SHP77 treated with DMSO at 0.1 percent for 48 hours (cell line): ENCODE data around the gene CHRNA3.

Experiments used
- DNase-seq: peaks from one replicate; lab custom pipeline; 2025; lab: John Stamatoyannopoulos, UW

The CHRNA3 gene

GRCh38 chr15:78620527-78621421 lies at the start of gene CHRNA3:
TSS of gene CHRNA3 (minus strand) at chr15:78620996. CDS start at chr15:78620794, 202 bp downstream.
- DNase-seq = no peak

- DNase-seq = no peak
Observed at GRCh38 chr15:78668987-78669386, 48.2 kb upstream of the CHRNA3 start.

- DNase-seq = no peak
Observed at GRCh38 chr15:78667578-78668236, 46.9 kb upstream of the CHRNA3 start.

GRCh38 chr15:78666010-78666409 lies 45.2 kb upstream of the CHRNA3 start:
- DNase-seq = no peak

- no peak for DNase-seq
Observed at GRCh38 chr15:78663703-78664102, 42.9 kb upstream of the CHRNA3 start.

- no peak for DNase-seq
Observed at GRCh38 chr15:78662028-78662427, 41.2 kb upstream of the CHRNA3 start.

- no peak for DNase-seq
Observed at GRCh38 chr15:78661001-78661400, 40.2 kb upstream of the CHRNA3 start.

- no peak for DNase-seq
Observed at GRCh38 chr15:78660584-78660983, 39.8 kb upstream of the CHRNA3 start.

GRCh38 chr15:78658823-78659222 lies 38.0 kb upstream of the CHRNA3 start:
- no peak for DNase-seq

- DNase-seq = no peak
Observed at GRCh38 chr15:78654272-78654671, 33.5 kb upstream of the CHRNA3 start.

GRCh38 chr15:78651930-78652615 lies 31.3 kb upstream of the CHRNA3 start:
- no peak for DNase-seq

- DNase-seq = no peak
Observed at GRCh38 chr15:78651007-78651406, 30.2 kb upstream of the CHRNA3 start.

GRCh38 chr15:78650022-78650421 lies 29.2 kb upstream of the CHRNA3 start:
- DNase-seq = no peak

- no peak for DNase-seq
Observed at GRCh38 chr15:78645009-78645408, 24.2 kb upstream of the CHRNA3 start.

GRCh38 chr15:78642331-78642730 lies 21.5 kb upstream of the CHRNA3 start:
- no peak for DNase-seq

GRCh38 chr15:78641749-78642275 lies 21.0 kb upstream of the CHRNA3 start:
- no peak for DNase-seq

- no peak for DNase-seq
Observed at GRCh38 chr15:78641102-78641748, 20.4 kb upstream of the CHRNA3 start, which contains the start of gene CHRNB4. TSS of gene CHRNB4 (minus strand) at chr15:78641210. CDS start at chr15:78641133, 77 bp downstream.

GRCh38 chr15:78640527-78641101 lies 19.8 kb upstream of the CHRNA3 start:
- DNase-seq = no peak

- DNase-seq = peak; percentile 28
Observed at GRCh38 chr15:78638658-78639314, 18.0 kb upstream of the CHRNA3 start.

GRCh38 chr15:78637776-78638435 lies 17.1 kb upstream of the CHRNA3 start:
- no peak for DNase-seq
